ENCODE results near the gene MFAP2. TPM values are rescaled to one million over a fixed set of nuclear protein-coding genes. Genes with fewer than 3 reads are reported as not detected.

The MFAP2 gene
- total and polyA plus RNA-seq, 8 donors, result 4.6 to 19.5 (median 8.7) TPM

GRCh38 chr1:16986113-16986512, 5.7 kb upstream of the MFAP2 start:
- FAIRE-seq, result no peak
- WGBS, 2 donors, result 90 to 91% methylated on average over 17 to 19 of the region's 19 CpGs
- Histone ChIP-seq H3K36me3 (peaks cover 0 to 25% (median 5%) of the 10 kb centered on the region in 3 donors), H3K9me3 (no peaks in the 10 kb centered on the region), H3K27ac (no peak overlapping the region), H3K27me3 (no peaks in the 10 kb centered on the region), H3K4me1 (no peaks in the 10 kb centered on the region), H3K4me3 (no peak overlapping the region)
- TF ChIP-seq, protein P1, sequence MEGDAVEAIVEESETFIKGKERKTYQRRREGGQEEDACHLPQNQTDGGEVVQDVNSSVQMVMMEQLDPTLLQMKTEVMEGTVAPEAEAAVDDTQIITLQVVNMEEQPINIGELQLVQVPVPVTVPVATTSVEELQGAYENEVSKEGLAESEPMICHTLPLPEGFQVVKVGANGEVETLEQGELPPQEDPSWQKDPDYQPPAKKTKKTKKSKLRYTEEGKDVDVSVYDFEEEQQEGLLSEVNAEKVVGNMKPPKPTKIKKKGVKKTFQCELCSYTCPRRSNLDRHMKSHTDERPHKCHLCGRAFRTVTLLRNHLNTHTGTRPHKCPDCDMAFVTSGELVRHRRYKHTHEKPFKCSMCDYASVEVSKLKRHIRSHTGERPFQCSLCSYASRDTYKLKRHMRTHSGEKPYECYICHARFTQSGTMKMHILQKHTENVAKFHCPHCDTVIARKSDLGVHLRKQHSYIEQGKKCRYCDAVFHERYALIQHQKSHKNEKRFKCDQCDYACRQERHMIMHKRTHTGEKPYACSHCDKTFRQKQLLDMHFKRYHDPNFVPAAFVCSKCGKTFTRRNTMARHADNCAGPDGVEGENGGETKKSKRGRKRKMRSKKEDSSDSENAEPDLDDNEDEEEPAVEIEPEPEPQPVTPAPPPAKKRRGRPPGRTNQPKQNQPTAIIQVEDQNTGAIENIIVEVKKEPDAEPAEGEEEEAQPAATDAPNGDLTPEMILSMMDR (IDR thresholded peaks at IDR 0.05), result no peak
- ATAC-seq, result no peak
- intact Hi-C loops (cut with DNase I), result no loop called here
- DNase-seq, result peak in 2 of 6 donors; percentile 52 to 65

- intact Hi-C loops (cut with DNase I), result no loop called here
- H3K4me3 ChIP-seq, result no peak overlapping the region
- ATAC-seq (peak in 1 of 4 donors; percentile 52), DNase-seq (peak in 1 of 6 donors; percentile 45), FAIRE-seq (no peak)
- peaks cover 0 to 21% (median 5%) of the 10 kb centered on the region in 3 donors for H3K36me3 ChIP-seq
- no peaks in the 10 kb centered on the region for H3K27me3 ChIP-seq
- H3K4me1 ChIP-seq, result no peaks in the 10 kb centered on the region
- 65 to 66% methylated on average over 7 of the region's 7 CpGs for WGBS, 2 donors
- TF ChIP-seq, protein P1 (IDR thresholded peaks at IDR 0.05), result no peak
- no peak overlapping the region for H3K27ac ChIP-seq
- no peaks in the 10 kb centered on the region for H3K9me3 ChIP-seq
Observed at GRCh38 chr1:16984717-16985116, 4.3 kb upstream of the MFAP2 start.

DNA sequence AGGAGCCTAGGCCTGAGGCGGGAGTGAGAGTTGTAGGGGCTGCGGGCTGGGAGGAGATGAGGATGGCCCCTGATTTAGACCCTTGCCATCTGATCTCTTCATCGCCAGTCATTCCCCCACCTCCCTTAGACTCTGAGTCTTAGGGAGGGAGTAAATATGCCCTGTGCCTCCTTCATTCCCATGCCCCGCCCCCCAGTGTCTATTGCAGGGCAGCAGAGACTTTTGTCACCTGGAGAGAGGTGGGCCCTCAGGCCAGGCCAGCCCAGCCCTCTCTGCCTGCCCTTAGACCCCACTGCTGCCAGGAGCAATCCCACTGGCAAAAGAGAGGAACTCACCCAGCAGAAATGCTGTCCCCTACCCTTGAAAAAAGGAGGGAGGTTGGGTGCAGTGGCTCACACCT, 3.2 kb upstream of the MFAP2 start:
- H3K4me3 ChIP-seq, result no peak overlapping the region
- peaks cover 0 to 15% (median 5%) of the 10 kb centered on the region in 3 donors for H3K36me3 ChIP-seq
- FAIRE-seq (no peak), ATAC-seq (no peak), DNase-seq (no peak)
- H3K4me1 ChIP-seq, result no peaks in the 10 kb centered on the region
- WGBS, 2 donors, result 93 to 99% methylated on average over 4 of the region's 4 CpGs
- H3K27ac ChIP-seq, result no peak overlapping the region
- TF ChIP-seq, protein P1 (IDR thresholded peaks at IDR 0.05), result no peak
- intact Hi-C loops (cut with DNase I), result no loop called here
- no peaks in the 10 kb centered on the region for H3K9me3 ChIP-seq
- H3K27me3 ChIP-seq, result no peaks in the 10 kb centered on the region

DNA sequence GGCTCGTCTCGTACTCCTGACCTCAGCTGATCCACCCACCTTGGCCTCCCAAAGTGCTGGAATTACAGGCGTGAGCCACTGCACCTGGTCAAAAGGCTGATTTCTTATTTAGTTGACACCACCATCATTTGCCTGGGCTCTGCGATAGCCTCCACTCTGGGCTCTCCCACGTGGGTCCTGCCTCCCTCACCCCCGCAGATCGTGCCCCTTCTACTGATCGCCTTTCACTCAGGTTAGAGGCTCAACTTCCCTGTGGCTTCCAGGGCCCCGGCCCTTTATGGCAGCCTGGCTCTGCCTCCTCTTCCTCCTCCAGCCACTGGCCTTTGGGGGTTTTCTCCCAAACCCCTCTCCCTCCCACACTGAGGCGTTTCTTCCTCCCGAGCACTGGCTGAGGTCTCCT, 2.5 kb upstream of the MFAP2 start:
- WGBS, 2 donors, result 72 to 78% methylated on average over 11 of the region's 11 CpGs
- ATAC-seq (no peak), DNase-seq (no peak), FAIRE-seq (no peak)
- H3K27me3 ChIP-seq, result no peaks in the 10 kb centered on the region
- H3K4me1 ChIP-seq, result no peaks in the 10 kb centered on the region
- TF ChIP-seq, protein P1 (IDR thresholded peaks at IDR 0.05), result no peak
- intact Hi-C loops (cut with DNase I), result no loop called here
- H3K27ac ChIP-seq, result no peak overlapping the region
- no peak overlapping the region for H3K4me3 ChIP-seq
- H3K9me3 ChIP-seq, result no peaks in the 10 kb centered on the region
- peaks cover 0 to 11% (median 5%) of the 10 kb centered on the region in 3 donors for H3K36me3 ChIP-seq

DNA sequence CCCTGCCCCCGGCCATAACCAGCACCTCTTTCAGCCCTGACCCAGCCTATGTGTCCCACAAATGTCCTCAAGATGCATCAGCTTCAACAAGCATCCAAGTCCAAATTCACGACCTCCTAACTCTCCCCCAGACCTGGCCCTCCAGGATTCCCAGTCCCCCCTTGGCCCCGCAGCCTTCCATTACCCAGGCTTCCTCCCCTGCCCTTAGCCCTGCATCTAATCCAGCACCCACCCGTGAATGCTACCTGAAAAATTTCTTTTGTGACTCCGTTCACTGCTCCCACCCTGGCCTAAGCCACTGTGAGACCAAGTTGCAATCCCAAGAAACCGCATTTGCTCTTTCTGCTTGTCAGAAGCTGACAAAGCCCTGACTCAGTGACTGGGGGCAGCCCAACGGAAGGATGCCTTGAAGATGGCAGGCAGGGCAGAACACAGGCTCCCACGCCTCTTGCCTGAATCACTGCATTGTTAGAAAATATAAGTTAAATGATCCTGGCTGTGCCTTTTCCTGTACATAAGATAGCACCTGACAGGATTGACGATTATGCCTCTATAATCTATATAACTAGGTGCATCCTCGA, 939 bp upstream of the MFAP2 start:
- no peaks in the 10 kb centered on the region for H3K4me1 ChIP-seq
- 82 to 93% methylated on average over 10 of the region's 10 CpGs for WGBS, 2 donors
- no peaks in the 10 kb centered on the region for H3K9me3 ChIP-seq
- ATAC-seq (no peak), DNase-seq (no peak), FAIRE-seq (no peak)
- H3K36me3 ChIP-seq, result peaks cover 0 to under 1% (median 0%) of the 10 kb centered on the region in 3 donors
- TF ChIP-seq, protein P1 (IDR thresholded peaks at IDR 0.05), result no peak
- no peaks in the 10 kb centered on the region for H3K27me3 ChIP-seq
- no peak overlapping the region for H3K4me3 ChIP-seq
- no peak overlapping the region for H3K27ac ChIP-seq
- intact Hi-C loops (cut with DNase I), result no loop called here

Data from pancreas (tissue), 10 donors.